Mesendoderm (in vitro differentiated cells): ENCODE measurements around the gene SLC43A3.
A peak's percentile ranks its signal among the peaks of the same experiment; 100 is the strongest.

Experiments used
- DNase-seq: peaks from one replicate; pipeline ENCODE4 v3.0.0; 2013
- H2AK5ac ChIP-seq: 2 replicates; pipeline ENCODE4 v1.6.1; 2013; ENCODE audit warnings: low read length, inconsistent platforms
- H2BK120ac ChIP-seq: 2 replicates; pipeline ENCODE4 v1.6.1; 2013; ENCODE audit warnings: low read depth, mild to moderate bottlenecking, low read length, moderate library complexity, mixed read lengths
- H2BK15ac ChIP-seq: replicated peaks from 2 replicates; pipeline ENCODE4 v1.6.1; 2013; ENCODE audit warnings: low read depth, mild to moderate bottlenecking, moderate library complexity
- H2BK5ac ChIP-seq: 2 replicates; pipeline ENCODE4 v1.6.1; 2013; ENCODE audit warnings: low read length, inconsistent platforms
- H3K18ac ChIP-seq: 2 replicates; pipeline ENCODE4 v1.6.1; 2013; ENCODE audit warnings: mild to moderate bottlenecking, low read length, mixed read lengths
- H3K23ac ChIP-seq: one replicate; pipeline ENCODE4 v1.6.1; 2013; ENCODE audit warnings: low read length
- H3K27ac ChIP-seq: 2 replicates; pipeline ENCODE4 v1.5.1; 2013; ENCODE audit warnings: low read depth, mild to moderate bottlenecking, inconsistent platforms, low read length, moderate library complexity
- H3K27me3 ChIP-seq: 2 replicates; pipeline ENCODE4 v1.6.1; 2013; ENCODE audit warnings: low read length, control low read depth, mild to moderate bottlenecking, inconsistent platforms; ENCODE audit not compliant: insufficient read depth, poor library complexity
- H3K36me3 ChIP-seq: 2 replicates; pipeline ENCODE4 v1.6.1; 2013; ENCODE audit warnings: low read length, inconsistent platforms; ENCODE audit not compliant: control insufficient read depth, insufficient read depth
- H3K4ac ChIP-seq: one replicate; pipeline ENCODE4 v1.6.1; 2013; ENCODE audit warnings: low read depth, mild to moderate bottlenecking, low read length, moderate library complexity
- H3K4me1 ChIP-seq: 2 replicates; pipeline ENCODE4 v1.6.1; 2013; ENCODE audit warnings: low read depth, low read length, inconsistent platforms; ENCODE audit not compliant: control insufficient read depth
- H3K4me2 ChIP-seq: 2 replicates; pipeline ENCODE4 v1.6.1; 2013; ENCODE audit warnings: low read length
- H3K4me3 ChIP-seq: 2 replicates; pipeline ENCODE4 v1.5.1; 2013; ENCODE audit warnings: mild to moderate bottlenecking, low read length
- H3K56ac ChIP-seq: one replicate; pipeline ENCODE4 v1.6.1; 2013; ENCODE audit warnings: low read length
- H3K79me1 ChIP-seq: 2 replicates; pipeline ENCODE4 v1.6.1; 2013; ENCODE audit warnings: low read length, inconsistent platforms
- H3K79me2 ChIP-seq: 2 replicates; pipeline ENCODE4 v1.6.1; 2013; ENCODE audit warnings: mild to moderate bottlenecking, low read length; ENCODE audit not compliant: control insufficient read depth, insufficient read depth
- H3K9ac ChIP-seq: 2 replicates; pipeline ENCODE4 v1.6.1; 2013; ENCODE audit warnings: low read length, inconsistent platforms
- H4K5ac ChIP-seq: one replicate; pipeline ENCODE4 v1.6.1; 2013; ENCODE audit warnings: low read length
- H4K8ac ChIP-seq: one replicate; pipeline ENCODE4 v1.6.1; 2013; ENCODE audit warnings: low read depth, mild to moderate bottlenecking, control low read depth, low read length, moderate library complexity
- WGBS: extraction: QIAGEN DNeasy Blood & Tissue Kit; methylation state at CpG from one replicate; pipeline ENCODE4 v1.1.7; 2013; ENCODE audit warnings: low lambda C conversion rate, missing lambda C conversion rate; ENCODE audit not compliant: insufficient coverage; ENCODE audit errors: extremely low coverage; 5-methylcytosine and 5-hydroxymethylcytosine counted together

Gene SLC43A3

GRCh38 chr11:57391111-57391510 lies 35.8 kb downstream of the SLC43A3 start:
- no peak overlapping the region for H3K4me2 ChIP-seq
- no peak overlapping the region for H3K27ac ChIP-seq
- no peak overlapping the region for H2BK120ac ChIP-seq
- H3K23ac ChIP-seq: no peak overlapping the region
- H2BK15ac ChIP-seq: no peak overlapping the region
- H3K18ac ChIP-seq: no peak overlapping the region
- no peak overlapping the region for H4K8ac ChIP-seq
- H4K5ac ChIP-seq: no peak overlapping the region
- no peak overlapping the region for H3K4me3 ChIP-seq
- H2BK5ac ChIP-seq: no peak overlapping the region
- H3K56ac ChIP-seq: no peak overlapping the region
- no peak overlapping the region for H3K4ac ChIP-seq
- no peaks in the 10 kb centered on the region for H3K27me3 ChIP-seq
- H2AK5ac ChIP-seq: no peak overlapping the region
- no peak overlapping the region for H3K9ac ChIP-seq
- no peaks in the 10 kb centered on the region for H3K36me3 ChIP-seq
- no peaks in the 10 kb centered on the region for H3K4me1 ChIP-seq
- no peak for DNase-seq
- no peaks in the 10 kb centered on the region for H3K79me2 ChIP-seq
- no CpG with 5 or more reads among the region's 3 CpGs for WGBS
- no peaks in the 10 kb centered on the region for H3K79me1 ChIP-seq

GRCh38 chr11:57390535-57390934 lies 36.4 kb downstream of the SLC43A3 start, which contains the start of gene PRG2:
PRG2 (minus strand) TSS chr11:57390650; CDS start chr11:57389944, 706 bp downstream.
- WGBS: no CpG with 5 or more reads among the region's 2 CpGs
- no peak within 1 kb of the TSS for H3K9ac ChIP-seq
- no peak within 1 kb of the TSS for H3K4me3 ChIP-seq
- H4K8ac ChIP-seq: no peak within 1 kb of the TSS
- no peaks in the 10 kb centered on the region for H3K4me1 ChIP-seq
- H3K4me2 ChIP-seq: no peak within 1 kb of the TSS
- no peak within 1 kb of the TSS for H3K23ac ChIP-seq
- H4K5ac ChIP-seq: no peak within 1 kb of the TSS
- no peak within 1 kb of the TSS for H2BK5ac ChIP-seq
- no peaks in the 10 kb centered on the region for H3K79me2 ChIP-seq
- no peak within 1 kb of the TSS for H3K18ac ChIP-seq
- H3K4ac ChIP-seq: no peak within 1 kb of the TSS
- no peak within 1 kb of the TSS for H2BK120ac ChIP-seq
- H3K36me3 ChIP-seq: no peaks in the 10 kb centered on the region
- peak; percentile 6 for DNase-seq
- no peaks in the 10 kb centered on the region for H3K27me3 ChIP-seq
- no peak within 1 kb of the TSS for H2AK5ac ChIP-seq
- H2BK15ac ChIP-seq: no peak within 1 kb of the TSS
- no peak within 1 kb of the TSS for H3K56ac ChIP-seq
- H3K79me1 ChIP-seq: no peaks in the 10 kb centered on the region
- H3K27ac ChIP-seq: no peak within 1 kb of the TSS

- Histone ChIP-seq H3K27ac (no peak overlapping the region), H2BK5ac (no peak overlapping the region), H4K8ac (no peak overlapping the region), H3K4me1 (no peaks in the 10 kb centered on the region), H3K18ac (no peak overlapping the region), H3K4me2 (no peak overlapping the region), H4K5ac (no peak overlapping the region), H2BK15ac (no peak overlapping the region), H3K4ac (no peak overlapping the region), H2AK5ac (no peak overlapping the region), H3K27me3 (no peaks in the 10 kb centered on the region), H2BK120ac (no peak overlapping the region), H3K36me3 (no peaks in the 10 kb centered on the region), H3K79me1 (no peaks in the 10 kb centered on the region), H3K4me3 (no peak overlapping the region), H3K56ac (no peak overlapping the region), H3K79me2 (no peaks in the 10 kb centered on the region), H3K9ac (no peak overlapping the region), H3K23ac (no peak overlapping the region)
- no peak for DNase-seq
- no CpG with 5 or more reads among the region's 16 CpGs for WGBS
Measured at GRCh38 chr11:57387289-57388030, 39.5 kb downstream of the SLC43A3 start.

GRCh38 chr11:57386178-57386940 lies 40.6 kb downstream of the SLC43A3 start:
- no peak overlapping the region for H2BK15ac ChIP-seq

GRCh38 chr11:57380975-57381374 lies 45.9 kb downstream of the SLC43A3 start, which contains the start of gene PRG3:
PRG3 (minus strand) TSS chr11:57381150; CDS start chr11:57380708, 442 bp downstream.
- no peak within 1 kb of the TSS for H3K56ac ChIP-seq
- no peak within 1 kb of the TSS for H2AK5ac ChIP-seq
- H4K8ac ChIP-seq: no peak within 1 kb of the TSS
- H3K9ac ChIP-seq: no peak within 1 kb of the TSS
- no peak within 1 kb of the TSS for H2BK5ac ChIP-seq
- H3K4me1 ChIP-seq: no peaks in the 10 kb centered on the region
- no peak for DNase-seq
- no CpG with 5 or more reads among the region's 2 CpGs for WGBS
- no peak within 1 kb of the TSS for H3K27ac ChIP-seq
- no peak within 1 kb of the TSS for H3K4ac ChIP-seq
- no peak within 1 kb of the TSS for H3K4me2 ChIP-seq
- H3K79me2 ChIP-seq: no peaks in the 10 kb centered on the region
- no peak within 1 kb of the TSS for H2BK15ac ChIP-seq
- H4K5ac ChIP-seq: no peak within 1 kb of the TSS
- H3K4me3 ChIP-seq: no peak within 1 kb of the TSS
- H2BK120ac ChIP-seq: no peak within 1 kb of the TSS
- no peaks in the 10 kb centered on the region for H3K36me3 ChIP-seq
- H3K79me1 ChIP-seq: no peaks in the 10 kb centered on the region
- H3K18ac ChIP-seq: no peak within 1 kb of the TSS
- no peaks in the 10 kb centered on the region for H3K27me3 ChIP-seq
- H3K23ac ChIP-seq: no peak within 1 kb of the TSS

More at GRCh38 chr11:57386178-57386940, 40.6 kb downstream of the SLC43A3 start:
- Histone ChIP-seq H3K56ac (no peak overlapping the region), H3K4me1 (no peaks in the 10 kb centered on the region), H3K4me2 (no peak overlapping the region), H3K27me3 (no peaks in the 10 kb centered on the region), H2AK5ac (no peak overlapping the region), H3K79me2 (no peaks in the 10 kb centered on the region), H3K27ac (no peak overlapping the region), H3K79me1 (no peaks in the 10 kb centered on the region), H4K5ac (no peak overlapping the region), H3K18ac (no peak overlapping the region), H2BK5ac (no peak overlapping the region), H3K23ac (no peak overlapping the region), H4K8ac (no peak overlapping the region), H3K4ac (no peak overlapping the region), H2BK120ac (no peak overlapping the region), H3K4me3 (no peak overlapping the region), H3K36me3 (no peaks in the 10 kb centered on the region), H3K9ac (no peak overlapping the region)
- DNase-seq: no peak
- no CpG with 5 or more reads among the region's 5 CpGs for WGBS
